ENCODE results near the gene GGT7.

Gene GGT7

DNA sequence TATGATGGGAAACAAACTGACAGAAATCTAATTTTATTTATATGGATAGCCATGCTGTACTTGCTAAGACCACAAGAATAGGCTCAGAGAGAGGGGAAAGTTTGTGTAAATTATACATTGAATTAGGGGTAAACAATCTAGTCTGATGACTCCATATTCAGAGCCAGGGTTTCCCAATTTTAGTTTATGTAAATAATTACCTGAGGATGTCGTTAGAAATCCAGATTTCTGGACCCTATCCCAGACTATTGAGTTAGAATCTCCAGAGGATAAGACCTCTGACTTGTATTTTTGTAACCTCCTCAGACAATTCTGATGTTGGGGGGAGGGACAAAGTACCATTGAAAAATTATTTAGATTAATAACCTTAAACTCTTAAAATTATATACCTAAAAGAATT, 22.1 kb upstream of the GGT7 start (continued):
- no peak for TF ChIP-seq GLIS1 (tag by site-specific recombination; IDR thresholded peaks at IDR 0.05)
- TF ChIP-seq, protein P1, sequence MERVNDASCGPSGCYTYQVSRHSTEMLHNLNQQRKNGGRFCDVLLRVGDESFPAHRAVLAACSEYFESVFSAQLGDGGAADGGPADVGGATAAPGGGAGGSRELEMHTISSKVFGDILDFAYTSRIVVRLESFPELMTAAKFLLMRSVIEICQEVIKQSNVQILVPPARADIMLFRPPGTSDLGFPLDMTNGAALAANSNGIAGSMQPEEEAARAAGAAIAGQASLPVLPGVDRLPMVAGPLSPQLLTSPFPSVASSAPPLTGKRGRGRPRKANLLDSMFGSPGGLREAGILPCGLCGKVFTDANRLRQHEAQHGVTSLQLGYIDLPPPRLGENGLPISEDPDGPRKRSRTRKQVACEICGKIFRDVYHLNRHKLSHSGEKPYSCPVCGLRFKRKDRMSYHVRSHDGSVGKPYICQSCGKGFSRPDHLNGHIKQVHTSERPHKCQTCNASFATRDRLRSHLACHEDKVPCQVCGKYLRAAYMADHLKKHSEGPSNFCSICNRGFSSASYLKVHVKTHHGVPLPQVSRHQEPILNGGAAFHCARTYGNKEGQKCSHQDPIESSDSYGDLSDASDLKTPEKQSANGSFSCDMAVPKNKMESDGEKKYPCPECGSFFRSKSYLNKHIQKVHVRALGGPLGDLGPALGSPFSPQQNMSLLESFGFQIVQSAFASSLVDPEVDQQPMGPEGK (tag by site-specific recombination; IDR thresholded peaks at IDR 0.05), result no peak

DNA sequence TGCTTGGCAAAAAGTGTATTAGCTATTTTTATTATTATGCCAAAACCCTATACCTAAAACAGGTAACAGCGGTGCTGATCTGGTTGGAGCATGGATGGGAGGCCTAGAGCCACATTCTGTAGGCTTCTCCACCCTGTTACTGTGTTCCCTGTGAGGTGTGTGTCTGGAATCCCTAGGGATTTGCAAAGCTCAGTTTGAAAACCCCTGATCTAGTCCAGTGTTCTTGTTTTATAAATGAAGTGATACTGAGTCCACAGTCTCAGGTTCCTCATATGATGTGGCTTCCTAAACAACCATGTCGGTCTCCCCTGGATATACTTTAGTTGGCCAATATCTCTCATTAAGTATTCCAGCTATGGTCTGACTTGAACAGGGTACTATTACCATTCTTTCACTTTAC, 20.0 kb upstream of the GGT7 start:
- Histone ChIP-seq H3K4me1 (ENCODE audit: control insufficient read depth, insufficient read depth, low read length) (no peaks in the 10 kb centered on the region), H3K4me3 (ENCODE audit: low read depth, low read length) (no peak overlapping the region), H3K36me3 (ENCODE audit: control insufficient read depth in 2 of 2, insufficient read depth in 1 of 2, low read length in 2 of 2) (no peaks in the 10 kb centered on the region), H3K27ac (ENCODE audit: extremely low read depth, low read depth, low read length) (no peak overlapping the region), H3K9me3 (ENCODE audit: control insufficient read depth, insufficient read depth, low read depth, low read length) (no peaks in the 10 kb centered on the region)
- POLR2A ChIA-PET, result interaction anchor here (2.3 kb wide), 1 partner anchor 16 kb away, joined by 6 read pairs; the partner anchor contains the start of gene ACSS2
- CTCF ChIA-PET, result interaction anchor here (0.7 kb wide), 2 partner anchors 8 to 12 kb away, joined by 3 to 4 read pairs; no protein-coding TSS in a partner anchor
- TF ChIP-seq, protein P2, sequence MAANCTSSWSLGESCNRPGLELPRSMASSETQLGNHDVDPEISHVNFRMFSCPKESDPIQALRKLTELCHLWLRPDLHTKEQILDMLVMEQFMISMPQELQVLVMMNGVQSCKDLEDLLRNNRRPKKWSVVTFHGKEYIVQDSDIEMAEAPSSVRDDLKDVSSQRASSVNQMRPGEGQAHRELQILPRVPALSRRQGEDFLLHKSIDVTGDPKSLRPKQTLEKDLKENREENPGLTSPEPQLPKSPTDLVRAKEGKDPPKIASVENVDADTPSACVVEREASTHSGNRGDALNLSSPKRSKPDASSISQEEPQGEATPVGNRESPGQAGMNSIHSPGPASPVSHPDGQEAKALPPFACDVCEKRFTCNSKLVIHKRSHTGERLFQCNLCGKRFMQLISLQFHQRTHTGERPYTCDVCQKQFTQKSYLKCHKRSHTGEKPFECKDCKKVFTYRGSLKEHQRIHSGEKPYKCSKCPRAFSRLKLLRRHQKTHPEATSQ (tag by site-specific recombination; IDR thresholded peaks at IDR 0.05), result no peak
- TF ChIP-seq KLF9 (tag by site-specific recombination; IDR thresholded peaks at IDR 0.05; ENCODE audit: low read depth) (no peak), ZBTB17 (tag by site-specific recombination; IDR thresholded peaks at IDR 0.05) (no peak), KLF7 (tag by site-specific recombination; IDR thresholded peaks at IDR 0.05; ENCODE audit: borderline replicate concordance) (no peak), YY1 (tag by site-specific recombination; IDR thresholded peaks at IDR 0.05) (no peak), ZNF391 (tag by site-specific recombination; IDR thresholded peaks at IDR 0.05; ENCODE audit: borderline replicate concordance, low read depth) (no peak), ZBTB8A (tag by site-specific recombination; IDR thresholded peaks at IDR 0.05) (no peak), ZNF426 (tag by site-specific recombination; IDR thresholded peaks at IDR 0.05) (no peak), ZNF169 (tag by site-specific recombination; IDR thresholded peaks at IDR 0.05) (no peak), ZNF792 (tag by site-specific recombination; IDR thresholded peaks at IDR 0.05) (no peak), ZBTB21 (tag by site-specific recombination; IDR thresholded peaks at IDR 0.05) (no peak), ZSCAN23 (tag by site-specific recombination; IDR thresholded peaks at IDR 0.05) (no peak), ZNF629 (tag by site-specific recombination; IDR thresholded peaks at IDR 0.05) (no peak), OVOL3 (tag by site-specific recombination; IDR thresholded peaks at IDR 0.05) (no peak), RBAK (tag by site-specific recombination; IDR thresholded peaks at IDR 0.05) (no peak), ZNF791 (tag by site-specific recombination; IDR thresholded peaks at IDR 0.05) (no peak)
- TF ChIP-seq, protein P3, sequence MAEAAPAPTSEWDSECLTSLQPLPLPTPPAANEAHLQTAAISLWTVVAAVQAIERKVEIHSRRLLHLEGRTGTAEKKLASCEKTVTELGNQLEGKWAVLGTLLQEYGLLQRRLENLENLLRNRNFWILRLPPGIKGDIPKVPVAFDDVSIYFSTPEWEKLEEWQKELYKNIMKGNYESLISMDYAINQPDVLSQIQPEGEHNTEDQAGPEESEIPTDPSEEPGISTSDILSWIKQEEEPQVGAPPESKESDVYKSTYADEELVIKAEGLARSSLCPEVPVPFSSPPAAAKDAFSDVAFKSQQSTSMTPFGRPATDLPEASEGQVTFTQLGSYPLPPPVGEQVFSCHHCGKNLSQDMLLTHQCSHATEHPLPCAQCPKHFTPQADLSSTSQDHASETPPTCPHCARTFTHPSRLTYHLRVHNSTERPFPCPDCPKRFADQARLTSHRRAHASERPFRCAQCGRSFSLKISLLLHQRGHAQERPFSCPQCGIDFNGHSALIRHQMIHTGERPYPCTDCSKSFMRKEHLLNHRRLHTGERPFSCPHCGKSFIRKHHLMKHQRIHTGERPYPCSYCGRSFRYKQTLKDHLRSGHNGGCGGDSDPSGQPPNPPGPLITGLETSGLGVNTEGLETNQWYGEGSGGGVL (tag by site-specific recombination; IDR thresholded peaks at IDR 0.05), result no peak
- TF ChIP-seq, protein P4, sequence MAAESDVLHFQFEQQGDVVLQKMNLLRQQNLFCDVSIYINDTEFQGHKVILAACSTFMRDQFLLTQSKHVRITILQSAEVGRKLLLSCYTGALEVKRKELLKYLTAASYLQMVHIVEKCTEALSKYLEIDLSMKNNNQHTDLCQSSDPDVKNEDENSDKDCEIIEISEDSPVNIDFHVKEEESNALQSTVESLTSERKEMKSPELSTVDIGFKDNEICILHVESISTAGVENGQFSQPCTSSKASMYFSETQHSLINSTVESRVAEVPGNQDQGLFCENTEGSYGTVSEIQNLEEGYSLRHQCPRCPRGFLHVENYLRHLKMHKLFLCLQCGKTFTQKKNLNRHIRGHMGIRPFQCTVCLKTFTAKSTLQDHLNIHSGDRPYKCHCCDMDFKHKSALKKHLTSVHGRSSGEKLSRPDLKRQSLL (tag by site-specific recombination; IDR thresholded peaks at IDR 0.05), result no peak
- TF ChIP-seq, protein P5, sequence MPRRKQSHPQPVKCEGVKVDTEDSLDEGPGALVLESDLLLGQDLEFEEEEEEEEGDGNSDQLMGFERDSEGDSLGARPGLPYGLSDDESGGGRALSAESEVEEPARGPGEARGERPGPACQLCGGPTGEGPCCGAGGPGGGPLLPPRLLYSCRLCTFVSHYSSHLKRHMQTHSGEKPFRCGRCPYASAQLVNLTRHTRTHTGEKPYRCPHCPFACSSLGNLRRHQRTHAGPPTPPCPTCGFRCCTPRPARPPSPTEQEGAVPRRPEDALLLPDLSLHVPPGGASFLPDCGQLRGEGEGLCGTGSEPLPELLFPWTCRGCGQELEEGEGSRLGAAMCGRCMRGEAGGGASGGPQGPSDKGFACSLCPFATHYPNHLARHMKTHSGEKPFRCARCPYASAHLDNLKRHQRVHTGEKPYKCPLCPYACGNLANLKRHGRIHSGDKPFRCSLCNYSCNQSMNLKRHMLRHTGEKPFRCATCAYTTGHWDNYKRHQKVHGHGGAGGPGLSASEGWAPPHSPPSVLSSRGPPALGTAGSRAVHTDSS (tag by site-specific recombination; IDR thresholded peaks at IDR 0.05), result no peak
- TF ChIP-seq, protein P6, sequence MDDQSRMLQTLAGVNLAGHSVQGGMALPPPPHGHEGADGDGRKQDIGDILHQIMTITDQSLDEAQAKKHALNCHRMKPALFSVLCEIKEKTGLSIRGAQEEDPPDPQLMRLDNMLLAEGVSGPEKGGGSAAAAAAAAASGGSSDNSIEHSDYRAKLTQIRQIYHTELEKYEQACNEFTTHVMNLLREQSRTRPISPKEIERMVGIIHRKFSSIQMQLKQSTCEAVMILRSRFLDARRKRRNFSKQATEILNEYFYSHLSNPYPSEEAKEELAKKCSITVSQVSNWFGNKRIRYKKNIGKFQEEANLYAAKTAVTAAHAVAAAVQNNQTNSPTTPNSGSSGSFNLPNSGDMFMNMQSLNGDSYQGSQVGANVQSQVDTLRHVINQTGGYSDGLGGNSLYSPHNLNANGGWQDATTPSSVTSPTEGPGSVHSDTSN (CRISPR knock-in tag; IDR thresholded peaks at IDR 0.05), result no peak

Measured in HEK293 (cell line).